ENCODE measurements around the gene UBE2G1. TPM values are rescaled to one million over a fixed set of nuclear protein-coding genes. Genes with fewer than 3 reads are reported as not detected.

UBE2G1 gene
- polyA plus RNA-seq, 6 donors from 2014 or later, result 50.7 to 87.5 (median 59.0) TPM

GRCh38 chr17:4318596-4318995 lies 47.9 kb downstream of the UBE2G1 start:
- H3K4me1 Mint-ChIP-seq, result peaks cover 32 to 58% (median 42%) of the 10 kb centered on the region in 3 donors
- H3K27ac Mint-ChIP-seq, result peak overlapping the region in 1 of 6 donors; percentile 79
- no peaks in the 10 kb centered on the region for H3K36me3 Mint-ChIP-seq
- no peak overlapping the region for H3K4me3 Mint-ChIP-seq
- no peak for ATAC-seq (ENCODE audit: low read depth in 2 of 2)
- no peaks in the 10 kb centered on the region for H3K27me3 Mint-ChIP-seq
- DNase-seq, result no peak
- H3K9me3 Mint-ChIP-seq, result no peaks in the 10 kb centered on the region

DNA sequence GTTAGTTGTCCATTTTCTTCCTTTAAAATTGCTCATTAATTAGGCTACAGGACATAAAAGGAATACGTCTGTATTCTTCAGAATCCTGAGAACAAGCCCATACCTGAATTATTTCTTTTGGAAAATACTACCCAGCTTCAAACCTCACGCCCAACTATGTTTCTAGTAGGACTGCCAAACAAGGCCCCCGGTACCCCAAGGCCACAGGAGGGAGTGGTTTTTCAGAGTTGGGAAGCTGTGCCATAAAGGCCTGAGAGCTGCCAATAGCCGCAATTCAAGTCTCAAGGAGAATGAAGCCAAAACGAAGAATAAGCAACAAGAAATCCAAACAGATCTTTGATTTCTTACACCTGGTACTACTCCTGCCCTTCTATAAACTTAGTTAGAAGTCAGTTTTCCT lies 48.3 kb downstream of the UBE2G1 start:
- ATAC-seq (ENCODE audit: low read depth in 2 of 2) (no peak), DNase-seq (no peak)
- H3K4me1 Mint-ChIP-seq, result peaks cover 33 to 58% (median 42%) of the 10 kb centered on the region in 3 donors
- no peaks in the 10 kb centered on the region for H3K9me3 Mint-ChIP-seq
- no peaks in the 10 kb centered on the region for H3K36me3 Mint-ChIP-seq
- no peak overlapping the region for H3K4me3 Mint-ChIP-seq
- peak overlapping the region in 3 of 6 donors; percentile 4 to 79 (median 79) for H3K27ac Mint-ChIP-seq
- no peaks in the 10 kb centered on the region for H3K27me3 Mint-ChIP-seq

DNA sequence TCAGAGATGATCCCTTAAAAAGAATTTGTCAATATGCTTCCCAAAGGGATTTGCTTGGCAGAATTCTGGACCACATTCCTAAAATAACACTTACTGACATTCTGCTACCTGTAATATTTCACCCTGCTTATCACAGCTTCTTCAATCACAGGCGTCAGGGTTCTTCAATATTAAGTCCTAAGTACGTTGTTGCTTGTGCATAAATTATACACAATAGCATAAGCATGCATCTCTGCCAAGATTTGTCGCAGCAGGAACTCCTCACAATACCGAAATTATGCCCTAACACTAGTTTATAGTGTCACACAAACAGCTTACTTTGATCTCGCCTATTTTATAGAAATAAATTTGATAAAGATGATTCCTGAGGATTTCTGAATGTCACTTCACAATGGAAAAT lies 48.9 kb downstream of the UBE2G1 start:
- no peak overlapping the region for H3K27ac Mint-ChIP-seq
- H3K4me3 Mint-ChIP-seq, result no peak overlapping the region
- no peaks in the 10 kb centered on the region for H3K9me3 Mint-ChIP-seq

GRCh38 chr17:4316648-4317047 lies 49.8 kb downstream of the UBE2G1 start:
- Mint-ChIP-seq H3K36me3 (no peaks in the 10 kb centered on the region), H3K27me3 (no peaks in the 10 kb centered on the region), H3K4me1 (peaks cover 33 to 62% (median 41%) of the 10 kb centered on the region in 3 donors), H3K27ac (no peak overlapping the region), H3K9me3 (no peaks in the 10 kb centered on the region), H3K4me3 (peak overlapping the region in 1 of 8 donors; percentile 35)
- no peak for DNase-seq
- ATAC-seq (ENCODE audit: low read depth in 2 of 2), result no peak

More for the DNA sequence above, 48.9 kb downstream of the UBE2G1 start:
- Mint-ChIP-seq H3K27me3 (no peaks in the 10 kb centered on the region), H3K4me1 (peaks cover 35 to 57% (median 42%) of the 10 kb centered on the region in 3 donors), H3K36me3 (no peaks in the 10 kb centered on the region)
- ATAC-seq (ENCODE audit: low read depth in 2 of 2) (no peak), DNase-seq (no peak)

GRCh38 chr17:4314618-4315017 lies 51.9 kb downstream of the UBE2G1 start:
- no peak for ATAC-seq (ENCODE audit: low read depth in 2 of 2)
- H3K4me1 Mint-ChIP-seq, result peaks cover 50 to 80% (median 58%) of the 10 kb centered on the region in 3 donors
- no peaks in the 10 kb centered on the region for H3K9me3 Mint-ChIP-seq
- H3K27ac Mint-ChIP-seq, result peak overlapping the region in 3 of 6 donors; percentile 3 to 40 (median 18)
- H3K36me3 Mint-ChIP-seq, result no peaks in the 10 kb centered on the region
- DNase-seq, result no peak
- no peak overlapping the region for H3K4me3 Mint-ChIP-seq
- H3K27me3 Mint-ChIP-seq, result no peaks in the 10 kb centered on the region

- ATAC-seq (ENCODE audit: low read depth in 2 of 2), result no peak
- Mint-ChIP-seq H3K4me1 (peaks cover 49 to 78% (median 58%) of the 10 kb centered on the region in 3 donors), H3K9me3 (no peaks in the 10 kb centered on the region), H3K4me3 (no peak overlapping the region), H3K36me3 (no peaks in the 10 kb centered on the region), H3K27ac (peak overlapping the region in 1 of 6 donors; percentile 47), H3K27me3 (no peaks in the 10 kb centered on the region)
- no peak for DNase-seq
Measured at GRCh38 chr17:4314179-4314578, 52.3 kb downstream of the UBE2G1 start.

DNA sequence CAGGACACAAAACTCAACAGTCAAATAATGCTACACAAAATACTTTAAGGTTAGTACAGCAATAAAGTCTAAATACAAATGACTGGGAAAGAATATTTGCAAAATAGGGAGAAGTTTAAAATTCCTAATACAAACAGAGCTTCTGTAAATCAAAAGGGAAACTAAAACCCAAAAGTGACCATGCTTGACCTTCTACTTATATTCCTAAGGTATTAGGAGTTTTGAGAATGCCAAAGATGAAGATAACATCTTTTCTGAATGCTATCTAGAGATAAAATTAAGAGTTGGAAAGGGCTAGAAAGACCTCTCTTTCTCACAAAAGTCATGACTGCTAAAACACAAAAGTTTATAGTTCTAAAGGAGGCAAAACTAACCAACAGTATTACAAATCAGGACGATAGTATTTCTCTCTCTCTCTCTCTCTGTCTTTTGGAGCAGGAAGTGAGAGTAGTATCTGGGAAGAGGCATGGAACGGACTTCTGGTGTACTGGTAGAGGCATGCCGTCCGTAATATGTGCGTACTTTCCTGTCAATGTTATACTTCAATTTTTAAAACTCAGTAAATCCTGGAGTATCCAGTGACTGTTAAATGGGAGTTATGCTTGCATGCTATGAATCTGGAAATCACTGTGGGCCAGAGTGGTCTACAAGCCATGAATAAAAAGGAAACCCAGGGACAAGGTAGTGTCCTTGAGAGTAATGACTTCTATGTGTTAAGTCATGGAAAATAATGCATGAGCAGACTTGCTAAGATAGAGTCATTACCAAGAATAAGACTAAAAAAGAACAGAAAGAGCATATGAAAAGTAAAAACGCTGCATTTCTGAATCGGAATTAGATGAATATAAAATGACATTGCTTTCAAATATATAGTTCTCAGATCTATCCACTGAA lies 53.0 kb downstream of the UBE2G1 start:
- Mint-ChIP-seq H3K9me3 (no peaks in the 10 kb centered on the region), H3K27ac (peak overlapping the region in 2 of 6 donors; percentile 27 to 47)
- DNase-seq, result no peak

GRCh38 chr17:4310354-4311060 lies 56.0 kb downstream of the UBE2G1 start:
- Mint-ChIP-seq H3K27ac (peak overlapping the region in 3 of 6 donors; percentile 4 to 86 (median 48)), H3K4me3 (peak overlapping the region in 1 of 8 donors; percentile 56), H3K27me3 (no peaks in the 10 kb centered on the region), H3K36me3 (peaks cover 0 to 7% of the 10 kb centered on the region in 2 donors), H3K4me1 (peaks cover 56 to 69% (median 58%) of the 10 kb centered on the region in 3 donors), H3K9me3 (no peaks in the 10 kb centered on the region)
- no peak for DNase-seq
- no peak for ATAC-seq (ENCODE audit: low read depth in 2 of 2)

More for the DNA sequence above, 53.0 kb downstream of the UBE2G1 start:
- Mint-ChIP-seq H3K4me3 (peak overlapping the region in 1 of 8 donors; percentile 44), H3K4me1 (peaks cover 53 to 76% (median 62%) of the 10 kb centered on the region in 3 donors), H3K36me3 (no peaks in the 10 kb centered on the region), H3K27me3 (no peaks in the 10 kb centered on the region)
- no peak for ATAC-seq (ENCODE audit: low read depth in 2 of 2)

GRCh38 chr17:4309897-4310296 lies 56.6 kb downstream of the UBE2G1 start:
- no peak overlapping the region for H3K4me3 Mint-ChIP-seq
- ATAC-seq (ENCODE audit: low read depth in 2 of 2) (no peak), DNase-seq (no peak)
- peak overlapping the region in 2 of 6 donors; percentile 4 to 81 for H3K27ac Mint-ChIP-seq
- peaks cover 4 to 7% of the 10 kb centered on the region in 2 donors for H3K36me3 Mint-ChIP-seq
- H3K4me1 Mint-ChIP-seq, result peaks cover 58 to 70% (median 58%) of the 10 kb centered on the region in 3 donors
- no peaks in the 10 kb centered on the region for H3K27me3 Mint-ChIP-seq
- H3K9me3 Mint-ChIP-seq, result no peaks in the 10 kb centered on the region

DNA sequence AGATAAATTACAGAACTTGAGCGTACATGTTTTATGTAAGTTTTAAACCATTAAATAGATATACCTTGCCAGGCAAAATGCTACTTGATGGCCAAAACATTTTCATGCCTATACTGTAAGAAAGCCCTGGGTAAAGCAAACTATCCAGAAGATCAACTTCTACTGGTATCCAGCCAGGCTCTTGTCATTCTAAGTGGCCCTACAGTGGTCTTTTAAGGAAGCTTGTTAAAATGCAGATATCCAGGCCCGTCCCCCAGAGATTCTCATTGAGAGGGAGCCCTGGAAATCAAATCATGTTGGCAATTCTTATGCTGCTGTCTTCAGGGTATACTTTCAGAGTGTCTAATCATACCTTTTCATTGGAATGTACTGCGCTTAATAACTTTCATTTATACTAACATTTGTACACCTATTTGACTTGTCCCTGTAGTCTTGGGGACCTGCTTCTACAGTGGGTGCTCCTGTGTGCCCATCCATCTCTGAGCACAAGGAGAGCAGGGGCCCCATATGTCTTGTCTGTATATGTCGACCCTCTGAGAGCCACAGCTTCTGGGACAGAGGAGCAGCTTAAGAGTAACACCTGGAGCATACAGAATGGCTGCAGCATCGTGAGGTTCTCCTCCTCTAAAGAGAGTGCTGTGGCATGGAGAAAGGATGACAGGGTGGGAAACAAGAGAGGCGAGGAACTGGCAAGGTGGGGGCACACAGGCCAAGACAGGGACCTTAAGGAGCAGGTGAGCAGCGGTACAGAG lies 59.1 kb downstream of the UBE2G1 start:
- Mint-ChIP-seq H3K9me3 (no peaks in the 10 kb centered on the region), H3K4me3 (no peak overlapping the region), H3K27ac (peak overlapping the region; percentile 15 to 96 (median 72)), H3K36me3 (peaks cover 7 to 8% of the 10 kb centered on the region in 2 donors), H3K27me3 (no peaks in the 10 kb centered on the region), H3K4me1 (peaks cover 38 to 52% (median 42%) of the 10 kb centered on the region in 3 donors)
- DNase-seq (no peak), ATAC-seq (ENCODE audit: low read depth in 2 of 2) (no peak)

- Mint-ChIP-seq H3K9me3 (no peaks in the 10 kb centered on the region), H3K27me3 (no peaks in the 10 kb centered on the region)
Measured at GRCh38 chr17:4305224-4305623, 61.3 kb downstream of the UBE2G1 start.

DNA sequence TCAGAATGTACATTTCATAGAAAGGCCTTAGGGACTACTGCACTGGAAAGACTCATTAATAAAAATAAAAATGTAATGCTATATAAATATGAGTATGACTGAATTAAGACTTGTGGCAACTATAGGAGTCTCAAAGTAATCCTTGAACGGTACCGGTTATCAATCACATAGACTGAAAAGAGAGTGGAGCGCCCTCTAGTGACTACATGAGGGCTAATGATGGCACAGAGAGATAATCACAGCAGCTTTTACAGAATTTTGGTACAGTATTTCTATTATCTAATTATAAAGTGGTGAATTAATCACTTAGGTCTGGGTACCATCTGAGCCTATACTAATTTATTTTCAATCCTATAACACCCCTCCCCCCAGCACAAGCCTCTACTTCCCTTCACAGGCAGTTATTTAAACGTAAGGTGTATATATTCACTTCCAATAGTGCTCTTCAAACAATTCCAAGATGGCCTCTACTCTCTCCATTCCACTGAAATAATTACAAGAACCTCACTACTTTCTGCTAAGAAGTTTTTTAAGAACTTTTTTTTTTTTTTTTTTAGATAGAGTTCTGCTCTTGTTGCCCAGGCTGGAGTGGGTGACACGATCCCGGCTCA lies 62.0 kb downstream of the UBE2G1 start:
- Mint-ChIP-seq H3K27ac (no peak overlapping the region), H3K27me3 (no peaks in the 10 kb centered on the region), H3K4me3 (no peak overlapping the region), H3K36me3 (peaks cover 7 to 9% of the 10 kb centered on the region in 2 donors), H3K9me3 (no peaks in the 10 kb centered on the region), H3K4me1 (peaks cover 16 to 25% (median 20%) of the 10 kb centered on the region in 3 donors)
- DNase-seq (peak; percentile 26), ATAC-seq (ENCODE audit: low read depth in 2 of 2) (peak; percentile 77 to 86)

More at GRCh38 chr17:4305224-4305623, 61.3 kb downstream of the UBE2G1 start:
- Mint-ChIP-seq H3K4me3 (peak overlapping the region in 1 of 8 donors; percentile 2), H3K4me1 (peaks cover 23 to 32% (median 28%) of the 10 kb centered on the region in 3 donors), H3K27ac (no peak overlapping the region), H3K36me3 (peaks cover 7 to 9% of the 10 kb centered on the region in 2 donors)
- ATAC-seq (ENCODE audit: low read depth in 2 of 2), result no peak
- DNase-seq, result no peak

Data from naive B cell (primary cell).